Measurements from ENCODE around the gene OVOL1. TPM values are rescaled to one million over a fixed set of nuclear protein-coding genes. Genes with fewer than 3 reads are reported as not detected.

Gene OVOL1
- polyA plus RNA-seq, 1 donor = 11.0 TPM

DNA sequence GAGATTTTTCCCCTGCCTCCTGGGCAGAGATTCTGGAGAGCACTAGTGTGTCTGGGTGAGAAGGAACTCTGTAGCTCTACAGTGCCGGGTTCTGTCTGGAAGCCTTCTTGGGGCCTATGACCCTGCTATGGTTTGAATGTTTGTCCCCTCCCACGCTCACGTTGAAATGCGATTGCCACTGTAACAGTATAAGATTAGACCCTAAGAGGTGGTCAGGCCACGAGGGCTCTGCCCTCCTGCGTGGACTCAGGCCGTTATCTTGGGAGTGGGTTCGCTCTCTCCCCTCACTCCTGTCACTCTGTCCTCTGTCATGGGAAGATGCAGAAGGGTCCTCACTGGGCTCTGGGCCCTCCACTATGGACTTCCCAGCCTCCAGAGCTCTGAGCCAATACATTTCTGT, 9.6 kb upstream of the OVOL1 start:
- no peak for DNase-seq

DNA sequence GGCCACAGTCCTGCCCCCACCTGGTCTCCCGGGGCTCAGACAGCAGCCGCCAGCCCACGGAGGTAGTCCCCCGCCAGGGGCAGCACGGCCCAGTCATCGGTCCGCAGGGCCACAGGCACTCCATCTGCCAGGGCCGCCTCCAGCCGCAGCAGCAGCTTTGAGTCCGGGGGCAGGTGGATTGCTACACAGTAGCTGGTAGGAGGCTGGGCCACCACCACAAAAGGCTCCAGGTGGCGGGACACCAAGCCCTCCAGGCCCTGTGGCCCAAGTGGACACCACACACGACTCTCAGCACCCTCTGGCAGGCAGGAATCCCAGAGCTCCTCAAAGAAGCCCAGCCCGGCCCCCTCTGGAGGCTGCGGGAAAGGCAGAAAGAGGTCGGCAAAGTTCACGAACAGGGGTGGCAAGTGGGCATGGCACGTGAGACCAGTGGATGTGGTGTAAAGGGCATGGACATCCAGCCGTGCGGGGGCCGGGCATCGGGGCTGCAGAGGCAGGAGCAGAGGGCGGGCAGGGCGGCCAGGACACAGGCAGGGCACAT, 9.0 kb upstream of the OVOL1 start:
- no peak for DNase-seq

DNA sequence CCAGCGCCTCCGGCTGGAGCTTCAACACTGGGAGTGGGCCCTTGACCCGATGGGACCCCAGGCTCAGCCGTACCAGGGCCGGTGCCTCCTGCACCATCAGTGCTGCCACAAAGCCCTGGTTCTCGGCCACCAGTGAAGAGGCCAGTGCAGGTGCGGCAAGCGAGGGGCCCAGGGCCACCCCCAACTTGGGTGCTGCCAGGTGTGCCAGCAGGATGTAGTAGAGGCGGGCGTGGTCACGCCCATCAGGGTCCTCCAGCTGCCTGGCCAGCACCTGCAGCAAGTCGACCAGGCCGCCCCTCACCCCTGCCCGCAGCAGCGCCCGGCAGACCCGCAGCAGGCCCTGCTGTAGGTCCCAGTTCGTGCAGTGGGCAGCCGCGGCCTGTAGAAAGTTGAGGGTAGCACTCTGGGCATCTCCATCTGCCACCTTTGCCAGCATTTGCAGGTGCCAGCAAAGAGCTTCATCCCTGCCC, 8.4 kb upstream of the OVOL1 start:
- DNase-seq = no peak

DNA sequence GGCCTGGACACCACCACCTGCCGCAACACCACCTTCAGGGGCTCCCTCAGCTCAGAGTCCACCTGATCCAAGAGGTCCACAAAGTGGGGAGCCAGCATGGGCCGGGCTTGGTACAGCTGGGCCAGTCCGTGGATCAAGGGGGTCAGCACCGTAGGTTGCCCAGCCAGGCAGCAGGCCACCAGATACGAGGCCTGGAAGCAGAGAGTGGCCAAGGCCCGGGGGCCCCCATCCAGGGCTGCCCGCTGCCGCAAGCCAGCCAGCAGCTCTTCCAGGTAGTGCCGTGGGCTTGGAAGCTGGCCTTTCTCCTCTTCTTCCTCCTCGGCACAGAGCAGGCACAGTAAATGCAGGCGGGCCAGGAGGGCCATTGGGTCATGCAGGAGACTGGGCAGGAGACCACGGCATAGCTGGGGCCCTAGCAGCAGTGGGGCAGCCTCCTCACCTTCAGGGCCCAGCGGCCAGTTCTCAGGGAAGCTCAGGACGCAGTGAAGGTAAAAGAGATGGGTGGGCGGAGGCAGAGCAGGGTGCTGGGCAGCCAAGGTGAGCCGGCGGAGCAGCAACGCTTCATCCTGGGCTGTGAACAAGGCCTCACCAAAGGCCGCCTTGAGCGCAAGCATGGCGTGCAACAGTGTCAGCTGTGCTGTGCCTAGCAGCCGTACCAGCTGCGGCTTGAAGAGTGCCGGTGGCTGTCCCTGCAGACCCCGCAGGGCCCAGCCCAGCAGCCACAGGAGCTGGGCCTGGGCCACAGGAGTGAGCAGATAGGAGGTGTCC, 7.8 kb upstream of the OVOL1 start:
- DNase-seq = no peak

DNA sequence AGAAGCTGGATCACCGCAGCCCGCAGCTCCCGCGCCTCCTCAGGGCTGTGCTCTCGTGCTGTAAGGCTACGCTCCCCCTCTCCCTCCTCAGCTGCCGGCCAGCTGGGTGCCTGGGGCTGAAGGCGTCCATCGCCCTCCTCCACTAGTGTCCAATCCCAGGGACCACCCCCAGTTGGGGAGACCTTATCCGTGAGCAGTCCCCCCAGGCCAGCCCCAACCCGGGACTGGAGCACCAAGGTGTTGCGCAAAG, 7.3 kb upstream of the OVOL1 start:
- no peak for DNase-seq

DNA sequence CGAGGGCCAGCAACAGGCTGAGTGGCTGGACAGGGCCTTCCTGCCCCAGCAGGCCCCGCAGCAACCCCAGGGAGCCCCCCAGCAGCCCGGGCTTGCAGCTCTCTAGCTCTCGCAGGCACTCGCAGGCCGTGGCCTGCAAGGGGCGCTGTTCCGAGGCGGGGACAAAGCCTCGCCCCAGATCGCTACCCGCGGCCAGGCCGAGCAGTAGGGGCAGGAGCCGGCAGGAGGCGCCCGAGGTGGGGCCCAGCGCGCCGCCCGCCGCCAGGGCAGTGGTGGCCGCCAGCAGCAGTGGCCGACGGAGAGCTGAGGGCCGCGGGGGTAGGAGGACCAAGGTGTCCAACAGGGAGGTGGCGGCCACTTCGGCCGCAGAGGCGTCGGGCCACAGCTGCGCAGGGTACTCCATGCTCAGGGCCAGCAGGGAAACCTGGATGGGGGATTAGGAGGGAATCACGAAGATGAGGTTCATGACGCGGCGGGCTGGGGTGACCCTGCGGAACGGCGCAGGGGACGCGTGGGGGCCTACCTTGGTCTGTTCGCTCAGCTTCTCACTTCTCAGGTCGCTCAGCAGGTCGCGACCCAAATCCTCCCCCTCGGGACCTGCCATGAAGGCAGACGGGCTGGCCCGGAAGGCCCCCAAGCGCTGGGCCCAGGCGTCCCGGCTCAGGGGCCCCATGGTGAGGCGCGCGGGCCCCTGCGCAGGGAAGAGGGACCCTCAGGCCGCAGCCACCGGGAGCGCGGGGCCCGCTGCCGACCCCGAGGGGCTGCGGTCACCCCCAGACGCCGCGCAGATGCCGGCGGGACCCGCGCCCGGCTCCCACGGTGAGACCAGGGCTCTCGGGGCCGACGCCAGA, 6.7 kb upstream of the OVOL1 start:
- DNase-seq = no peak

DNA sequence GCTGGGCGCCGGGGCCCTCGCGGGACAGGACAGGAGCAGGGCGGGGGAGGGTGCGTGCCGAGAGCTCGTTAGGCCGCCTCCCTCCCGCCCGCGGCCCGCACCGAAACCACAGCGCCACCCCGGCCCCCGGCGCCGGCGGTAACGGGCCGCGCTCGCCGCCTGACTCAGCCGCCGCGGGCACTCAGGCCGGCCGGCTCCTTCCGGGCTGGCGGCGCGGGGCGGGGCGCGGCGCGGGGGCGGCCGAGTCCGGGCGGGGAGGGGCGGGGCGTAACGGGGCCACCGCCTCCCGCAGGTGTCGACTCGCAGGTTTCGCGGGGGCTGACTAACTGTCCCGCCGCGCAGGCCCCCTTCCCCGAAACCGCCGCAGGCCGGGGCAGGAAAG, 6.1 kb upstream of the OVOL1 start, which contains the start of gene AP5B1:
Gene AP5B1 (minus strand): TSS at position 207 of the 382 bp plus-strand sequence. CDS start 385 bp downstream, outside the sequence.
- DNase-seq = no peak

DNA sequence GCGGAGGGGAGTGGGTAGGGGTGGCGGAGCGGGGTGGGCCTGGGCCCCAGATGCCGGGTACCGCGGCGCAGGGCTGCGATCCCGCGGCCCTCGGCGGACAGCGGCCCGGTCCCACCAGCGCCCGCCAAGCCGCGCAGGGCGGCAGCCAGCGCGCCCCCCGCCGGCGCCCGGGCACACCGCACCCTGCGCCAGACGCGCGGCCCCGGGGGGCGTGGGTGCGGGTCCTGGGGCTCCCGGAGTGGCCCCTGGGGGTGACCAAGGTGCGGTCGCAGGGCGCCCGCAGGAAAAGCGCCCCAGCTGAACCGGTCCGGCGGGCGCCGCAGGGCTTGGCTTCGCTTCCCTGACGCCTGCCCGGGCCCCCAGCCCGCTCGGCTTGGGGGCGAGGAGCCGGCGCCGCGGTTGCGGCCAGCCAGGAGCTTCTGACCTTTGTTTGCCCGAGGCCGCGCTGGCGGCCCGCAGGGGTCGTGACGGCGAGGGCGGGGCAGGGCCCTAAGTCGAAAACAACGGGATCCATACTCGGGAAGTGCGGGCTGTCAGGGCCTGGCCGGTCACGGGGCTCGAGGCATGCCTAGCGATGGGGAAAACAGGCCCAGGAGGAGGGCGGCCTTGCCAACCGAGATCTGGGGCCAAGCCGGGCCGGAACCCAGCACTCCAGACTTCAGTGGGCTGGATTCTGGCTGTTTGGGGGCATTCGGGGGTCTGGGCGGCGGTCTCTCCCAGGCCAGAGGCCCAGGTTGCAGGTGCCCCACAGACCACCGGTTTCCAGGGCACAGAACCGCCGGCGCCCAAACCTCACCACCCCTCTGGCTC, 5.5 kb upstream of the OVOL1 start:
- DNase-seq = no peak

DNA sequence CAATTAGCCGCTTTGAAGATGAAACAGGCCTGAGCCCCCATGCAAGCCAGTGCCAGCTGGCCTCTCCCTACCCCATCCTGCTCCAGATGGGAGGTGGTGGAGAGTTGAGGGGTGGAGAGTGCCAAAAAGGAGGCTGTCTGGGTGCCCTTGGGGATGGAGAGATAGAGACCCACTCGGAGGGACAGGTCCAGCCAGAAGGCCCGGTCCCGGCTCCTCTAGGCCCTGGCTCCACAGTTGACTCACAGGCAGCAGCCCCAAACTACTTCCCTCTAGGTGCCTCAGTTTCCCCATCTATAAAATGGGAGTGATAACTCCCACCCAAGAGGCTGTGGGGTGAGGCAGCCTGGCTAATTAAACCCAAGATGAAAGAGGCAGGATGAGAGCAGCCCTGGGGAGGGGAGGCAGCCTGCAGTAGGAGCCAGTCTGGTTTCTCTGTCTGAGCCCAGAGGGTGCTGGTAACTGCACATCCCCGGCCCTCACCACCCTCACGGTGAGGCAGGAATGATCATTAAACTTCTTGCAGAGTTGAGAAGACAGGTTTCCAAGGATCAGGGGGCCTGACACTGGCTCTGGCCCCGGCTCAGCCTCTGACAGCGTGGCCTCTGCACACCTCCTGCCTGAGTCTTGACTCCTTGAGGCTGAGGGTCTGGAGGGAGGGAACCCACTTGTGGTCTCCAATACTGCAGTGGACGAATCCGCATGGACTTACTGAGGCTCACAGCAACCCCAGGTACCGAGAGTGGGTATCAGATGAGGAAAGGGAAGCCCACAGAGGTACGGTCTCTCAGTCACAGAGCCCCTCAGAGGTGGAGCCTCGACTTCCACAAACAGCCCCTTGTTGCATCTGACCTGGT, 4.7 kb upstream of the OVOL1 start:
- no peak for DNase-seq

DNA sequence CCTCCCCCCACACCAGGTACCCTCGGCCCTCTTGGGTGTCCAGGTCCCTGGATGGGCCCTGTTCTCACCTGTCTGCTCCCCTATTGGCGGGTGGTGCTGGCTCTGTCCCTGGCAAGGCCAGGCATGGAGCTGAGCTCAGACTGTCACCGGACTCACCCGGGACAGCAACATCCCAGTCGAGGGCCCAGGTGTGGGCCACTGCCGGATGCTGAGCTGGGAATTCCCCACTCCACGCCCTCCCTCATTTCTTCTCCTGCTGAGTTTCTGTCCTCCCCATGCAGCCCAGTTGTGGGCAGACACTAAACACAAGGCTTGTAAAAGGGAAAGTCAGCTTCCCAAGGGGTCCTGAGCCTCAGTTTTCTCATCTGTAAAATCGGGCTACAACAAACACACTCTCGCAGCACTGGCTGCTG, 4.0 kb upstream of the OVOL1 start:
- DNase-seq = no peak

DNA sequence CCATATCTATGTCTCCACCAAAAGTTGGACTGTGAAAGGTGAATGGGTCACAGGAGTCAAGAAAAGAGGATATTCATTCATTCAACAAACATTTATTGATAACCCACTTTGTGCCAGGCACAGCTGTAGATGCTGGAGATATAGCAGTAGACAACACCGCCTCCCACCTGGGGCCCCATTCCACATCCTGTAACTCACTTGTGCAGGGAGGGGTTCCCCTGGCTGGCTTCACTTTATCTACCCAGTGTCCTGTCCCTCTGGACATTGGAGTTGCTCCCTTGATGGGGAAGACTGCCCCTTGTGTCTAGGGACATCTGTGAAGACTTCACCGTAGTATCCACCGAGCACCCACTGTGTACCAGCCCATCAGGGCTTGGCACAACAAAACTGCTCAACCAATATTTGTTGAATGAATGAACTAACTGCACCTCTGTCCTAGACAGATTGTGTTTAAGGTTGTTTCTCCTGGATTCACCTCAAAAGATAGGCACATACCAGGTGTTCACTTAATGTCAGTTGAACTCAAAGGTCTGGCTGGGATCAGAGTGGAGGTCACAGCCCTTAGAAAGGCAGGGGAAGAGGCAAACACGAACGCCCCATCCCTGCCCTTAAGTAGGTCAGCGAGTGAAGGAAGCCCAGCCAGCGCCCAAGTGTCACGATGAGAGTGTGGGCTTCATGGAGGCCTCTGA, 1.4 kb upstream of the OVOL1 start:
- DNase-seq = no peak

DNA sequence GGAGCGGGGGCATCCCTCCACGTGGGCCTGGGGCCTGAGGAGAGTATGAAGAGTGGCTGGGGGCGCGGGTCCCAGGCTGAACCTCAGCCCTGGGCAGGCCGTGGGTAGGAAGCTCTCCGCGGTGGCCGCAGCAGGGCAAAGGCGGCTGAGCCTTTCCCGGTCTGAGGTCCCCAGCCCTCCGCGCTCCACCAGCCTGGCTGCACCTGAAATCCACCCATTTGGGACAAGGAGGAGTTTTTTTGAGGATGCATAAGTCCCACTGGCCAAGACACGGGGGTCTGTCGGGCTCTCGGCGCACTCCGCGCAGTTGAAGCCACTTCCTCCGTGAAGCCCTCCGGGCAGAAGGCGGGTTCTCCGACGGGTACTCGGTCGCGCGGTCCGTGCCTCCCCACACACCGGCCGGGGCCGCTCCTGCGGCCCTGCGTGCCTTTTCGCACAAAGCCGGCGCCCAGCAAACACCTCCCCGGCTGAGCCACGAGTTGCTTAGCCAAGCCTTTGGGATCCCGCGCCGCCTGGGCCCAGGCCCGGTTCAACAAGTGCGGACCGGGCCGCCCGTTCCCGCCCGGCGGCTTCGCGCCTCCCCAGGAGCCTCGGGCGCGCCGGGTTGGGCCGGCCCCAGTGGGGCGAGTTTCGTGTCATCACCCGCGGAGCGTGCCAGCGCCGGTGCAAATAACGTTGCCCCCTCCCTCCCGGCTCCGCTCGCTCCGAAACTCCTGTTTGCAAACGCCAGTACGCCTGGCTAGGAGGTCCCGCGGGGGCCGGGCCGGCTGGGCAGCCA, 666 bp upstream of the OVOL1 start:
- no peak for DNase-seq

DNA sequence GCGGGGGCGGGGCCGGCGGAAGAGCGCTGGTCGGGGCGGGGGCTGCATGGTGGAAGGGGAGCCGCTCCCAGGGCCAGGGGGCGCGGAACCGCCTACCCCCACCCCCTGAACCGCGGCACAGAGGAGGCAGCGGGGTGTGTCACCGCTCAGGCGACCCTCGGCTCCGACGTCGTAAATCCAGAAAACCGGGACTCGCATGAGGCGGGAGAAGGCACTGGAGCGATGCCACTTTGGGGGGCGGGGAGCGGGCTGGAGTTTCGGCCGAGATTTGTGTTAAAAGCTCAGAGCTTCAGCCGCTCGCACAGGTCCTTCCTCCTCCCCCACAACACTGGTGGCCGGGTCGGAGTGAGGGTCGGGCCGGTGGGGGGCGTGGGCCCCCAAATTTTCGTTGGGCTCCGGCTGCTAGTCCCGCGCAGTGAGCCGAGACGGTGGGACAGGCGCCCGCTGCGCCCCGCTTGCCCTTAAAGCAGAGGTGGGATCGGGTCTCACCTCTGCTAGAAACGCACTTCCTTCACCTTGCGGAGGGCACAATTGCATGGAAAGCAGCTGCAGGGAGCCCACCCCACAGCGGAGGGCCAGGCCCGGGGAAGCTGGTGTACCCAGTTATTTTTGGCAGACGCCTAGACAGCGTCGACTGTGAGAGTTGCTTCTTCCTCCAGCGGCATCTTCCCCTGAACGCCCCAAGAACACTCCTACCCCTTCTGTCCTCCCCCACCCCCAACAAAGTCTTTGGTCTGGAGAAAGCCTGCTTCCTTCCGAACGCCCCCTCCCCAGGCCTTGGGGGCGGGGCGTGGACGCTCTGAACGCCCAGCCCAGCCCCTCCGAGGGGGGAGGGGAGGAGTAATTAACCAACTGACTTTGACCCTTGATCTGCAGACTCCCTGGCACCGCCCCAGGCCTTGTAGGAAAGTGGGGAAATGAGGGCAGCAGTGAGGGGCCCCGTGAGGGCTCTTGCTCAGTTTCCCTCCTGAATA, 1.1 kb downstream of the OVOL1 start:
- DNase-seq = no peak

DNA sequence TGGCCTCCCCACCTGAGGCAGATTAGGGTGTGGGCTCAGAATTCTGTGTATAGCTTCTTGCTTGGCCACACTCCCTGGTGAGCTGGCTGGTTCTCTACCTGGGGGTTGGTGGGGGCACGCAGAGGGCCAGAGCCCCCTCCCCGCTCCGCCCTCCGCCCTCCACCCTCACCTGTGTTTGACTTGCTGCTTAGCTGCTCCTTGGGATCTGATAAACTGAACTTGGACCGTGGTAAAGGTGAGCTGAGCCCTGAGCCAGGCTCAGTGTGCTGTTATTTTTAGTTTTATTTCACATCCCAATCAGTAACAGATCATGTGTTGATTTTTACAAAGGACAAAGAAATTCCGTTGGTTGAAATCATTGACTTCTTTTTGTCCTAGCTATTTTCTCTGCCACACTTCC, 2.0 kb downstream of the OVOL1 start:
- no peak for DNase-seq

DNA sequence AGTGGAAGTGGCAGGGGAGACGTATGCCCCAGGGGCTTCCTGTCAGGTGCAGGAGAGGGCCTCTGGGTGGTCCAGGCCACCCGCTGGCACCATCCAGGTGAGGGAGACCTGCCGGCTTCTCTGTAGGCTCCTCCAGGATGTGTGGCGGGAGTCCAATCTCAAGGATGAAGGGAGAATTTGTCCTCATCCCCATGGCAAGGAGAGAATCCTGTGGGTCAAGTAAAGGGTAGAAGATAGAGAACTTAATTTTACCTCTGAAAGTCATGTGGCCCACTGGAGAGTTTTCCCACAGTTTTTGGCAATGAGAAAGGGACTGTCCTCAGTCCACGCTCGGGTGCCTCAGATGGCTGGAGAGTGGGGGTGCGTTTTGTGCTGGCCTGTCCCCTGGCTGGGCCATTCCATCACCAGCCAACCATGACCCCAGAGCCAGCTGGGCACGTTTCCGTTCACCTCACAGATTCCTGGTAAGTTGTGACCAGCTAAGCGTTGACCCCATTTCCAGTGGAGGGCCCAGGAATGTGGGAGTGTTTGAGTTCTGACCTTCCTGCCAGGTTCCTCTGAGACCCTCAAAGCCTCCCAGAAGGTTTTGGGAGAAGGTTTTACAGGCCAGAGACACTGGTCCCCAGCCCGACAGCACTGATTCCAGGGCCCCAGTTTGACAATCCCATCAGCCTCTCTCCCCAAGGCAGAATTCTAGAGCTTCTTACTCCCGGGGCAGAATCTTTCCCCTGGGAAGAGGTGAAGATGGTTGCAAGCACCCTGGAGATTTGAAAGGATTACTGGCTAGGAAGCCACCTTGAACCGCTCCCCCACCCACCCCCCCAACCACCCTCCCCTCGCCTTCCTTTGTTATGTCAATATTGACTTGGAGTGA, 2.6 kb downstream of the OVOL1 start:
- no peak for DNase-seq

DNA sequence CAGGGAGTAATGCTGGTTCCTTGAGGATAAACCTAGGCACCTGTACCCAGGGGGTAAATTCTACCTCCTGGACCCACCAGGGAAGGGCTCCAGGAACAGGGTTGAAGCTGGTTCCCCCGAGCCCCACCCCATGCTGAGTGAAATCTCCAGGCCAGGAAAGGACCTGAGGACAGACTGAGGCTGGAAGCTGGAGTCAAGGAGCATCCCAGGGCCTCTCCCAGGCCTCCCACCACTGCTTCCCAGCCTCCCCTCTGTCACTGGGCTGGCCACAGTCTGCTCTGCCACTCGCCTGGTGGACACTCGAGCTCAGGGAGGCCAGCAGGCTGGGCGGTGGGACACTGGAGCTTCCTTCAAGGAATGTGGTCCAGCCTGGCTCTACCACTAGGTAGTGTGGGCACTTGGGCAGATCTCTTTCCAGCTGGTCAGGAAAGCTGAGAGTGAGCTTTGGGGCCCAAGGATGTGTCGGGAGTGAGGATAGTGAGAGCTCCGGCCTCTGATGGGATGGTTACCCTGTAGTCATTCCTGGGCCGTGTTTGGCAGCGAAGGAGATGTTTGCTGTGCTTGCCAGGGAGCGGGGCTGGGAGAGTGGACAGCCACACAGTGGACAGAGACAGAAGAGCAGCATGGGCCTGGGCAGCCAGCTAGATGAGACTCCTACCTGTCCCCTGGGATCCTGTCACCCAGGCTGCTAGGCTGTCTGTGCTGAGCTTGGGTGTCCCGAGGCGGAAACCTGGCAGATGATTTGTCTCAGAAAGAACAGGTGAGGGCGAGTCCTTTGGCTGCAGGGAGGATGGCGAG, 3.4 kb downstream of the OVOL1 start:
- DNase-seq = no peak

Measured in left kidney (tissue), 2 donors.